ENCODE results near the gene ALK.

GRCh38 chr2:29370581-29371125 is 550.7 kb downstream of the ALK start:
- TF ChIP-seq CTCF (IDR thresholded peaks at IDR 0.05) = no peak
- no peak for TF ChIP-seq POLR2A (IDR thresholded peaks at IDR 0.05)
